Immature natural killer cell (primary cell): ENCODE data around the gene C13orf42. TPM values are rescaled to one million over a fixed set of nuclear protein-coding genes. Genes with fewer than 3 reads are reported as not detected.

Experiments
- DNase-seq, 3 donors: peaks; one replicate each; pipeline ENCODE4 v3.0.0; 2022; ENCODE audit warnings: mixed read lengths in 1 of 3
- H3K27ac Mint-ChIP-seq, 6 donors: one replicate each; pipeline ENCODE4 v1.8.0; 2020; ENCODE audit warnings: mixed read lengths in 6 of 6, mild to moderate bottlenecking in 5 of 6, inconsistent platforms in 4 of 6, moderate library complexity in 3 of 6
- H3K27me3 Mint-ChIP-seq, 3 donors: one replicate each; pipeline ENCODE4 v1.8.0; 2020 to 2021; ENCODE audit warnings: low read depth in 3 of 3, mild to moderate bottlenecking in 3 of 3, mixed read lengths in 3 of 3, moderate library complexity in 3 of 3, inconsistent platforms in 1 of 3
- H3K36me3 Mint-ChIP-seq, 3 donors: one replicate each; pipeline ENCODE4 v1.8.0; 2020; ENCODE audit warnings: mixed read lengths in 3 of 3, inconsistent platforms in 2 of 3, mild to moderate bottlenecking in 2 of 3
- H3K4me1 Mint-ChIP-seq, 2 donors: one replicate each; pipeline ENCODE4 v1.8.0; 2020; ENCODE audit warnings: inconsistent platforms in 2 of 2, mild to moderate bottlenecking in 2 of 2, mixed read lengths in 2 of 2, moderate library complexity in 1 of 2
- H3K4me3 Mint-ChIP-seq, 5 donors: one replicate each; pipeline ENCODE4 v1.8.0; 2020; ENCODE audit warnings: mild to moderate bottlenecking in 5 of 5, mixed read lengths in 5 of 5, inconsistent platforms in 3 of 5, moderate library complexity in 3 of 5
- H3K9me3 Mint-ChIP-seq, 6 donors: one replicate each; pipeline ENCODE4 v1.8.0; 2020; ENCODE audit warnings: mild to moderate bottlenecking in 6 of 6, mixed read lengths in 6 of 6, inconsistent platforms in 4 of 6, moderate library complexity in 3 of 6
- polyA plus RNA-seq, 3 donors: library from polyadenylated mRNA; unstranded; fragments of 300-500 nt; fragmentation: Illumina TruSeq; gene quantifications; one replicate each; pipeline ENCODE4 v1.2.3, GENCODE V29; 2021

The C13orf42 gene
- polyA plus RNA-seq, 3 donors from 2014 or later = not detected

- peak; percentile 53 to 63 (median 53) for DNase-seq
- H3K27ac Mint-ChIP-seq = peak overlapping the region in 2 of 6 donors; percentile 49 to 70
- no peaks in the 10 kb centered on the region for H3K9me3 Mint-ChIP-seq
- H3K36me3 Mint-ChIP-seq = no peaks in the 10 kb centered on the region
- peak overlapping the region; percentile 3 to 59 (median 31) for H3K4me3 Mint-ChIP-seq
- peaks cover 17 to 25% of the 10 kb centered on the region in 2 donors for H3K4me1 Mint-ChIP-seq
- peaks cover 3 to 4% (median 3%) of the 10 kb centered on the region in 3 donors for H3K27me3 Mint-ChIP-seq
These were observed 44.8 kb downstream of the C13orf42 start for GRCh38 chr13:51066091-51066831.

- no peaks in the 10 kb centered on the region for H3K36me3 Mint-ChIP-seq
- peak overlapping the region in 1 of 6 donors; percentile 64 for H3K27ac Mint-ChIP-seq
- no peaks in the 10 kb centered on the region for H3K9me3 Mint-ChIP-seq
These were observed 45.5 kb downstream of the C13orf42 start for GRCh38 chr13:51065372-51066090.

GRCh38 chr13:51064753-51065152 is 46.3 kb downstream of the C13orf42 start:
- no peak for DNase-seq
- H3K36me3 Mint-ChIP-seq = no peaks in the 10 kb centered on the region

More at GRCh38 chr13:51065372-51066090, 45.5 kb downstream of the C13orf42 start:
- no peak for DNase-seq
- Mint-ChIP-seq H3K4me3 (peak overlapping the region in 1 of 5 donors; percentile 30), H3K4me1 (peaks cover 17 to 25% of the 10 kb centered on the region in 2 donors), H3K27me3 (peaks cover 3 to 4% (median 3%) of the 10 kb centered on the region in 3 donors)

GRCh38 chr13:51063909-51064308 is 47.2 kb downstream of the C13orf42 start:
- no peaks in the 10 kb centered on the region for H3K9me3 Mint-ChIP-seq
- no peak for DNase-seq
- H3K27ac Mint-ChIP-seq = no peak overlapping the region
- H3K4me3 Mint-ChIP-seq = no peak overlapping the region
- H3K27me3 Mint-ChIP-seq = peaks cover 0 to 4% (median 3%) of the 10 kb centered on the region in 3 donors
- no peaks in the 10 kb centered on the region for H3K36me3 Mint-ChIP-seq
- peaks cover 17 to 25% of the 10 kb centered on the region in 2 donors for H3K4me1 Mint-ChIP-seq

More at GRCh38 chr13:51064753-51065152, 46.3 kb downstream of the C13orf42 start:
- no peak overlapping the region for H3K4me3 Mint-ChIP-seq
- H3K9me3 Mint-ChIP-seq = no peaks in the 10 kb centered on the region
- peaks cover 17 to 25% of the 10 kb centered on the region in 2 donors for H3K4me1 Mint-ChIP-seq
- peaks cover 0 to 4% (median 3%) of the 10 kb centered on the region in 3 donors for H3K27me3 Mint-ChIP-seq
- no peak overlapping the region for H3K27ac Mint-ChIP-seq

GRCh38 chr13:51058461-51059167 is 52.5 kb downstream of the C13orf42 start:
- H3K9me3 Mint-ChIP-seq = no peaks in the 10 kb centered on the region
- H3K27ac Mint-ChIP-seq = no peak overlapping the region
- H3K4me3 Mint-ChIP-seq = no peak overlapping the region
- peaks cover 2% of the 10 kb centered on the region in 3 donors for H3K27me3 Mint-ChIP-seq
- DNase-seq = no peak
- H3K4me1 Mint-ChIP-seq = no peaks in the 10 kb centered on the region
- H3K36me3 Mint-ChIP-seq = no peaks in the 10 kb centered on the region

- H3K36me3 Mint-ChIP-seq = no peaks in the 10 kb centered on the region
- no peak overlapping the region for H3K4me3 Mint-ChIP-seq
- no peak for DNase-seq
- H3K4me1 Mint-ChIP-seq = no peaks in the 10 kb centered on the region
- H3K27ac Mint-ChIP-seq = no peak overlapping the region
- peaks cover 0 to 2% (median 2%) of the 10 kb centered on the region in 3 donors for H3K27me3 Mint-ChIP-seq
- H3K9me3 Mint-ChIP-seq = no peaks in the 10 kb centered on the region
These were observed 53.2 kb downstream of the C13orf42 start for GRCh38 chr13:51057906-51058305.

- H3K9me3 Mint-ChIP-seq = no peaks in the 10 kb centered on the region
- no peaks in the 10 kb centered on the region for H3K36me3 Mint-ChIP-seq
- no peak overlapping the region for H3K4me3 Mint-ChIP-seq
- no peak for DNase-seq
- peaks cover 0 to 2% (median 2%) of the 10 kb centered on the region in 3 donors for H3K27me3 Mint-ChIP-seq
- no peak overlapping the region for H3K27ac Mint-ChIP-seq
- no peaks in the 10 kb centered on the region for H3K4me1 Mint-ChIP-seq
These were observed 54.1 kb downstream of the C13orf42 start for GRCh38 chr13:51057001-51057400.

- no peaks in the 10 kb centered on the region for H3K9me3 Mint-ChIP-seq
- no peak overlapping the region for H3K4me3 Mint-ChIP-seq
- H3K27ac Mint-ChIP-seq = no peak overlapping the region
- H3K27me3 Mint-ChIP-seq = peaks cover 2% of the 10 kb centered on the region in 3 donors
- DNase-seq = no peak
- H3K36me3 Mint-ChIP-seq = no peaks in the 10 kb centered on the region
- H3K4me1 Mint-ChIP-seq = no peaks in the 10 kb centered on the region
These were observed 58.5 kb downstream of the C13orf42 start for GRCh38 chr13:51052581-51052980.

- Mint-ChIP-seq H3K36me3 (no peaks in the 10 kb centered on the region), H3K27me3 (peaks cover 0 to 2% (median 2%) of the 10 kb centered on the region in 3 donors), H3K27ac (no peak overlapping the region), H3K4me3 (no peak overlapping the region), H3K9me3 (no peaks in the 10 kb centered on the region), H3K4me1 (no peaks in the 10 kb centered on the region)
- DNase-seq = no peak
These were observed 60.8 kb downstream of the C13orf42 start for GRCh38 chr13:51050021-51050830.

- Mint-ChIP-seq H3K9me3 (no peaks in the 10 kb centered on the region), H3K4me1 (no peaks in the 10 kb centered on the region), H3K36me3 (no peaks in the 10 kb centered on the region), H3K27ac (no peak overlapping the region), H3K4me3 (no peak overlapping the region), H3K27me3 (peaks cover 0 to 2% (median 2%) of the 10 kb centered on the region in 3 donors)
- DNase-seq = no peak
These were observed 62.5 kb downstream of the C13orf42 start for GRCh38 chr13:51048616-51049015.

- Mint-ChIP-seq H3K4me3 (no peak overlapping the region), H3K36me3 (no peaks in the 10 kb centered on the region), H3K27me3 (peaks cover 0 to 2% (median 2%) of the 10 kb centered on the region in 3 donors), H3K4me1 (no peaks in the 10 kb centered on the region), H3K9me3 (no peaks in the 10 kb centered on the region), H3K27ac (no peak overlapping the region)
- no peak for DNase-seq
These were observed 63.0 kb downstream of the C13orf42 start for GRCh38 chr13:51048166-51048461.

- no peak overlapping the region for H3K4me3 Mint-ChIP-seq
- no peak overlapping the region for H3K27ac Mint-ChIP-seq
- DNase-seq = no peak
- H3K27me3 Mint-ChIP-seq = peaks cover 0 to 2% (median 2%) of the 10 kb centered on the region in 3 donors
- no peaks in the 10 kb centered on the region for H3K36me3 Mint-ChIP-seq
- no peaks in the 10 kb centered on the region for H3K9me3 Mint-ChIP-seq
- no peaks in the 10 kb centered on the region for H3K4me1 Mint-ChIP-seq
These were observed 63.5 kb downstream of the C13orf42 start for GRCh38 chr13:51047434-51048165.

- Mint-ChIP-seq H3K27me3 (peaks cover 0 to 4% (median 3%) of the 10 kb centered on the region in 3 donors), H3K36me3 (no peaks in the 10 kb centered on the region), H3K9me3 (no peaks in the 10 kb centered on the region), H3K4me3 (no peak overlapping the region), H3K4me1 (no peaks in the 10 kb centered on the region), H3K27ac (no peak overlapping the region)
- DNase-seq = no peak
These were observed 65.6 kb downstream of the C13orf42 start for GRCh38 chr13:51045451-51045850.
